Measurements from ENCODE around the gene PRICKLE4.

PRICKLE4 gene

GRCh38 chr6:41821266-41821665, 40.7 kb downstream of the PRICKLE4 start:
- in situ Hi-C loops (cut with MboI; ENCODE audit: low pct_unique_long_range_greater_than_20kb, low sequenced_read_pairs), result no loop called here
- DNase-seq, result peak; percentile 18

GRCh38 chr6:41822021-41822420, 41.4 kb downstream of the PRICKLE4 start:
- DNase-seq, result no peak
- in situ Hi-C loops (cut with MboI; ENCODE audit: low pct_unique_long_range_greater_than_20kb, low sequenced_read_pairs), result no loop called here

DNA sequence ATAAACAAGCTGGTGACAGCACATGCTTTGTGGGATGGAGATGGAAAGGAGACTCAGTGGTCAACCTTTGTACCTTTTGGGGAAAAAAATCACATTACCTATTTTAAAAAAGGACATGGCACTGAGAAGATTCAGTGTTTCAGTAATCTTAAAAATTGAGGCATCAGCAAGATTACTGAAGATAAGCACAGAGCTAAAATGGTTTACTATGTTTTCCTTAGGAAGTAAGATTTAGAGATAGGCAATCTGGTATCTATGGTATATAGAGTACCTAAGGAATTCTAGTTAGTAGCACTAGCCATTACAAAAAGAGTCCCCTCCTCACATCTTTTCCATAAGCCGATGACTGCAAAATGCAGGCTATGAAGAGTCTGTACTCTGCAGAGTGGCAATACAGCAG, 42.6 kb downstream of the PRICKLE4 start:
- in situ Hi-C loops (cut with MboI; ENCODE audit: low pct_unique_long_range_greater_than_20kb, low sequenced_read_pairs), result no loop called here
- no peak for DNase-seq

- in situ Hi-C loops (cut with MboI; ENCODE audit: low pct_unique_long_range_greater_than_20kb, low sequenced_read_pairs), result no loop called here
- no peak for DNase-seq
Observed at GRCh38 chr6:41824571-41825569, 44.3 kb downstream of the PRICKLE4 start.

- in situ Hi-C loops (cut with MboI; ENCODE audit: low pct_unique_long_range_greater_than_20kb, low sequenced_read_pairs), result no loop called here
- DNase-seq, result no peak
Observed at GRCh38 chr6:41826343-41827022, 45.9 kb downstream of the PRICKLE4 start.

DNA sequence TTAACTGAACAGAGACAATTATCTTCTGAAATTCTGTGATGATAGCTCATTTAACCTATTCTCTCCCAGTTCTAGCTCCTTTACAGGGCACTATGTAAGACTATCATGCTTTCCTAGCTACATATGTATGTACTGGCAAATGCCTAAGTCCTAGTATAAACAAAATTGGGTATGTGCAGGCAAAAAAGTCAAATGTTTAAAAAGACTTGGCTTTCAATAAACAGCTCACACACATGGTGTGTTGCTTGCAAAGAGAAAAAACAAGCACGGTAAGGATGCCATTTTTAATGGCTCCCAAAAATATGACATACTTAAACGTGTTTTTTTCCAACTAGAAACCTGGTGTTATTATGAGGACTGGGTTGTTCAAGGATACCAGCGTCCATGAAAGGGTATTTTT, 51.7 kb downstream of the PRICKLE4 start:
- in situ Hi-C loops (cut with MboI; ENCODE audit: low pct_unique_long_range_greater_than_20kb, low sequenced_read_pairs), result no loop called here
- DNase-seq, result no peak

GRCh38 chr6:41836022-41836659, 55.6 kb downstream of the PRICKLE4 start:
- DNase-seq, result no peak
- in situ Hi-C loops (cut with MboI; ENCODE audit: low pct_unique_long_range_greater_than_20kb, low sequenced_read_pairs), result no loop called here

DNA sequence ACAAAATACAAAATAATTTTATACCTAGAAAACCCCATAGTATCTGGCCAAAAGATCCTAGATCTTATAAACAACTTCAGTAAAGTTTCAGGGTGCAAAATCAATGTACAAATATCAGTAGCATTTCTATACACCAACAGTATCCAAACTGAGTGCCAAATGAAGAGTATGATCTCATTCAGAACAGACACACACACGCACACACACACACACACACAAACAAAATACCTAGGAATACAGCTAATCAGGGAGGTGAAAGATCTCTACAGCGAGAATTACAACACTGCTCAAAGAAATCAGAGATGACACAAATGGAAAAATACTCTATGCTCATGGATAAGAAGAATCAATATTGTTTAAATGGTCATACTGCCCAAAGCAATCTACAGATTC, 56.1 kb downstream of the PRICKLE4 start:
- in situ Hi-C loops (cut with MboI; ENCODE audit: low pct_unique_long_range_greater_than_20kb, low sequenced_read_pairs), result no loop called here
- no peak for DNase-seq
